BE2C (cell line): ENCODE data around the gene ALLC.

Experiments used
- DNase-seq: peaks from one replicate; pipeline ENCODE4 v3.0.0-alpha.2; 2020
- H3K27me3 ChIP-seq: fragments of 250-450 bp; sonication (Bioruptor Pico); 2 replicates; pipeline ENCODE4 v1.5.1; 2020; ENCODE audit warnings: mild to moderate bottlenecking
- H3K36me3 ChIP-seq: fragments of 250-450 bp; sonication (Bioruptor Pico); 2 replicates; pipeline ENCODE4 v1.5.1; 2020; ENCODE audit warnings: mild to moderate bottlenecking
- H3K4me1 ChIP-seq: fragments of 250-450 bp; sonication (Bioruptor Pico); 2 replicates; pipeline ENCODE4 v1.5.1; 2020
- H3K4me3 ChIP-seq: 2 replicates; pipeline ENCODE4 v1.5.1; 2011; ENCODE audit warnings: low read depth, low read length
- H3K9me3 ChIP-seq: fragments of 250-450 bp; sonication (Bioruptor Pico); 2 replicates; pipeline ENCODE4 v1.5.1; 2020
- TF ChIP-seq, protein P1 (sequence below): IDR thresholded peaks from 2 replicates; pipeline ENCODE4 v1.5.1; 2012; ENCODE audit warnings: mild to moderate bottlenecking, low read depth, low read length

Gene ALLC

DNA sequence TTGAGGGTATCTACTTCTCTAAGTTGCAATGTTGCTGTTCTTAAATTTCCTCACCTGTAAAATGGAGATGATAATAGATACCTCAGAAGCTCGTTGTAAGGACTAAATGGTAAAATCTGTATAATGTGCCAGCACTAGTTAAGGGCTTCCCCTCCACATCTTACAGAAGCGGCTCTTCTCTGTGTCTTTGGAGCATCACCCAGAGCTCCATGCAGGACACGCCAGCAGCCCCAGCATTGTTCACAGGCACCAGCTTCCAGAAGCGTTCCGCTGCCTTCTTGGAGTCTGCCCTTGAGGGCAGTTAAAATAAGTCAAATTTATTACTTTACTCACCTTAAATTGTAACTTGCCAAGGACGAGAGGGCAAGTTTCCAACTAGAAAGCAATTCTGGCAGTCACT is 51.2 kb downstream of the ALLC start:
- Histone ChIP-seq H3K27me3 (no peaks in the 10 kb centered on the region), H3K9me3 (peaks cover 8% of the 10 kb centered on the region; the same call in 1 of the 2 replicates), H3K36me3 (no peaks in the 10 kb centered on the region), H3K4me3 (no peak overlapping the region), H3K4me1 (no peaks in the 10 kb centered on the region; the same call in 1 of the 2 replicates)
- no peak for DNase-seq
- TF ChIP-seq, protein P1, sequence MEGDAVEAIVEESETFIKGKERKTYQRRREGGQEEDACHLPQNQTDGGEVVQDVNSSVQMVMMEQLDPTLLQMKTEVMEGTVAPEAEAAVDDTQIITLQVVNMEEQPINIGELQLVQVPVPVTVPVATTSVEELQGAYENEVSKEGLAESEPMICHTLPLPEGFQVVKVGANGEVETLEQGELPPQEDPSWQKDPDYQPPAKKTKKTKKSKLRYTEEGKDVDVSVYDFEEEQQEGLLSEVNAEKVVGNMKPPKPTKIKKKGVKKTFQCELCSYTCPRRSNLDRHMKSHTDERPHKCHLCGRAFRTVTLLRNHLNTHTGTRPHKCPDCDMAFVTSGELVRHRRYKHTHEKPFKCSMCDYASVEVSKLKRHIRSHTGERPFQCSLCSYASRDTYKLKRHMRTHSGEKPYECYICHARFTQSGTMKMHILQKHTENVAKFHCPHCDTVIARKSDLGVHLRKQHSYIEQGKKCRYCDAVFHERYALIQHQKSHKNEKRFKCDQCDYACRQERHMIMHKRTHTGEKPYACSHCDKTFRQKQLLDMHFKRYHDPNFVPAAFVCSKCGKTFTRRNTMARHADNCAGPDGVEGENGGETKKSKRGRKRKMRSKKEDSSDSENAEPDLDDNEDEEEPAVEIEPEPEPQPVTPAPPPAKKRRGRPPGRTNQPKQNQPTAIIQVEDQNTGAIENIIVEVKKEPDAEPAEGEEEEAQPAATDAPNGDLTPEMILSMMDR, result no peak

DNA sequence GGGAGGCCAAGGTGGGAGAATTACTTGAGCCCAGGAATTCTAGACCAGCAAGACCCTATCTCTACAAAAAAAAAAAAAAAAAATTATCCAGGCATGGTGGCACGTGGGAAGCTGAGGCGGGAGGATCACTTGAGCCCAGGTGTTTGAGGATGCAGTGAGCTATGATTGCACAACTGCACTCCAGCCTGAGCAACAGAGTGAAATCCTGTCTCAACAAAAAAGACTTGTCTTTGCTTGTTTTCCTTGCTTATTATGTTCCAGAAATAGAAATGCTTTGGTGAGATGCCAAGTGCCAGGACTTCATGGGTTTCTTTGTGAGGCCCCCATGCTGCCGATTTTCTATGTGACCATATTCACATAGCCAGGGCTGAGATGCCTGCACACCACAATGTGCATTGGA is 54.4 kb downstream of the ALLC start:
- Histone ChIP-seq H3K9me3 (peaks cover 8% of the 10 kb centered on the region; the same call in 1 of the 2 replicates), H3K36me3 (no peaks in the 10 kb centered on the region), H3K4me1 (no peaks in the 10 kb centered on the region), H3K27me3 (no peaks in the 10 kb centered on the region), H3K4me3 (no peak overlapping the region)
- TF ChIP-seq, protein P1, result no peak
- DNase-seq, result no peak

DNA sequence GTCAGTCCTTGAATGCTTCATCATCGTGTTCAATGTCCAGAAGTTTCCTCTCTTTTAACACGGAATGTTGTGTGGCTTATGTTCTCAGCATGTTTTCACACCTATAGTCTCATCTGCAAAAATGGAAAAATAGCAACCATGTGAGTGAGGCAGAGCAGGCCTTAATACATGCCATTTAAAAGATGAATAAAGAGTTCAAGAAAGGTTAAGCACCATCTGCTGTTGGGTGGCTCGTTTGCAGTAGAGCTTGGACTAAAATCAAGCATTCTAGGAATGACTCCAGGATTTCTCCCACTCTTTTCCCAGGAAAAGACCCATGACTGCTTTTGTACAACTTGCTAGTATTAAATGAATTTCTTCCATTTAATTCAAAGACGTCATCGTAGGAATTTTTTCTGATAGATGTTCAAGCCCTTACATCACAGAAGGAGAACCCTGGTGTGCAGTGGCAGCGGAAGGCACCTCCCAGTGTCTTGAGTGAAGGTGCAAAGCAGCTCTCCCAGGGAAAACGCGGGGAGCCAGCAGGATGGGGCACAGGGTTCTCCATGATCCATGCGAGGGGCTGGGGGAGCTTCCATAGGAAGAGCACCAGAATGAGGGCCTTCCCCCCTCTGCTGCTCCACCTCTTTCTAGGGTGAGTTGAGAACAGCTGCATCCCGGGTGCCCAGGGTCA is 55.0 kb downstream of the ALLC start:
- no peak for DNase-seq
- Histone ChIP-seq H3K27me3 (no peaks in the 10 kb centered on the region), H3K4me1 (no peaks in the 10 kb centered on the region), H3K36me3 (no peaks in the 10 kb centered on the region), H3K9me3 (peaks cover 8% of the 10 kb centered on the region; the same call in 1 of the 2 replicates), H3K4me3 (no peak overlapping the region)
- TF ChIP-seq, protein P1, result no peak

GRCh38 chr2:3718679-3719078 is 60.7 kb downstream of the ALLC start:
- Histone ChIP-seq H3K27me3 (peaks cover 3% of the 10 kb centered on the region; the same call in 1 of the 2 replicates), H3K9me3 (no peaks in the 10 kb centered on the region), H3K36me3 (no peaks in the 10 kb centered on the region), H3K4me3 (no peak overlapping the region), H3K4me1 (no peaks in the 10 kb centered on the region)
- TF ChIP-seq, protein P1, result no peak
- no peak for DNase-seq

GRCh38 chr2:3725002-3725401 is 67.0 kb downstream of the ALLC start:
- peaks cover 3% of the 10 kb centered on the region for H3K27me3 ChIP-seq
- no peaks in the 10 kb centered on the region for H3K4me1 ChIP-seq
- DNase-seq, result no peak
- H3K4me3 ChIP-seq, result no peak overlapping the region
- H3K36me3 ChIP-seq, result no peaks in the 10 kb centered on the region
- H3K9me3 ChIP-seq, result no peaks in the 10 kb centered on the region
- TF ChIP-seq, protein P1, result no peak

GRCh38 chr2:3725458-3726250 is 67.7 kb downstream of the ALLC start:
- no peak for DNase-seq
- H3K27me3 ChIP-seq, result peaks cover 3% of the 10 kb centered on the region

More at GRCh38 chr2:3725458-3726250, 67.7 kb downstream of the ALLC start:
- TF ChIP-seq, protein P1, result no peak
- Histone ChIP-seq H3K4me1 (no peaks in the 10 kb centered on the region), H3K9me3 (no peaks in the 10 kb centered on the region), H3K36me3 (no peaks in the 10 kb centered on the region), H3K4me3 (no peak overlapping the region)
